Mononuclear cell (primary cell): ENCODE results near the gene OR52A5. TPM values are rescaled to one million over a fixed set of nuclear protein-coding genes. Genes with fewer than 3 reads are reported as not detected.
"Not testable (repeated sequence)": the region's sequence is repeated elsewhere in the genome, so short reads cannot be mapped to it uniquely, and the experiment has no call there.

Experiments
- H3K27me3 ChIP-seq: 2 replicates; pipeline ENCODE4 v1.6.0; 2011; ENCODE audit warnings: low read length, control low read depth; ENCODE audit not compliant: insufficient read depth
- H3K4me1 ChIP-seq: 2 replicates; pipeline ENCODE4 v1.5.1; 2011; ENCODE audit warnings: mild to moderate bottlenecking, low read length, control low read depth; ENCODE audit not compliant: insufficient read depth
- H3K4me3 ChIP-seq: 2 replicates; pipeline ENCODE4 v1.5.1; 2011; ENCODE audit warnings: mild to moderate bottlenecking, low read length, moderate library complexity
- H3K9me3 ChIP-seq: 2 replicates; pipeline ENCODE4 v1.5.1; 2011; ENCODE audit warnings: low read depth, mild to moderate bottlenecking, control low read depth, low read length
- total RNA-seq: library from RNA; depleted of rRNA; stranded (reverse); fragments of >200 nt; gene quantifications from one replicate; pipeline ENCODE4 v1.2.3, GENCODE V29; 2012

The OR52A5 gene
- total RNA-seq: not detected

- no peaks in the 10 kb centered on the region for H3K27me3 ChIP-seq
- H3K9me3 ChIP-seq: no peaks in the 10 kb centered on the region
- H3K4me3 ChIP-seq: no peak within 1 kb of the TSS
- H3K4me1 ChIP-seq: no peaks in the 10 kb centered on the region
Measured at GRCh38 chr11:5137996-5138395, at the start of gene OR52A5. Gene OR52A5, minus strand, starts transcription at chr11:5138356. Its CDS starts 5,714 bp downstream, at chr11:5132642.

- Histone ChIP-seq H3K4me3 (no peak overlapping the region), H3K9me3 (no peaks in the 10 kb centered on the region), H3K27me3 (no peaks in the 10 kb centered on the region), H3K4me1 (no peaks in the 10 kb centered on the region)
Measured at GRCh38 chr11:5178046-5178837, 40.1 kb upstream of the OR52A5 start.

GRCh38 chr11:5174934-5175333 lies 36.8 kb upstream of the OR52A5 start:
- no peaks in the 10 kb centered on the region for H3K9me3 ChIP-seq
- no peaks in the 10 kb centered on the region for H3K4me1 ChIP-seq
- no peak overlapping the region for H3K4me3 ChIP-seq
- H3K27me3 ChIP-seq: no peaks in the 10 kb centered on the region

- Histone ChIP-seq H3K9me3 (no peaks in the 10 kb centered on the region), H3K27me3 (no peaks in the 10 kb centered on the region), H3K4me1 (no peaks in the 10 kb centered on the region), H3K4me3 (no peak overlapping the region)
Measured at GRCh38 chr11:5171856-5172255, 33.7 kb upstream of the OR52A5 start.

GRCh38 chr11:5165898-5166297 lies 27.7 kb upstream of the OR52A5 start:
- not testable (repeated sequence) for H3K4me3 ChIP-seq, H3K9me3 ChIP-seq, H3K27me3 ChIP-seq, H3K4me1 ChIP-seq

- H3K27me3 ChIP-seq, H3K4me3 ChIP-seq, H3K9me3 ChIP-seq, H3K4me1 ChIP-seq: not testable (repeated sequence)
Measured at GRCh38 chr11:5164807-5165206, 26.7 kb upstream of the OR52A5 start.

GRCh38 chr11:5161045-5161444 lies 22.9 kb upstream of the OR52A5 start:
- not testable (repeated sequence) for H3K9me3 ChIP-seq, H3K27me3 ChIP-seq, H3K4me1 ChIP-seq, H3K4me3 ChIP-seq

- not testable (repeated sequence) for H3K27me3 ChIP-seq, H3K9me3 ChIP-seq, H3K4me1 ChIP-seq, H3K4me3 ChIP-seq
Measured at GRCh38 chr11:5160217-5160616, 22.1 kb upstream of the OR52A5 start.

GRCh38 chr11:5159806-5160205 lies 21.6 kb upstream of the OR52A5 start:
- Histone ChIP-seq H3K27me3 (no peaks in the 10 kb centered on the region), H3K4me1 (no peaks in the 10 kb centered on the region)

GRCh38 chr11:5154657-5155056 lies 16.5 kb upstream of the OR52A5 start, which contains the start of gene OR52A1:
Gene OR52A1, minus strand, starts transcription at chr11:5154757. Its CDS starts 2,388 bp downstream, at chr11:5152369.
- H3K9me3 ChIP-seq: no peaks in the 10 kb centered on the region
- no peaks in the 10 kb centered on the region for H3K4me1 ChIP-seq
- H3K4me3 ChIP-seq: no peak within 1 kb of the TSS
- H3K27me3 ChIP-seq: no peaks in the 10 kb centered on the region

More at GRCh38 chr11:5159806-5160205, 21.6 kb upstream of the OR52A5 start:
- no peak overlapping the region for H3K4me3 ChIP-seq
- no peaks in the 10 kb centered on the region for H3K9me3 ChIP-seq

- no peaks in the 10 kb centered on the region for H3K4me1 ChIP-seq
- no peaks in the 10 kb centered on the region for H3K27me3 ChIP-seq
- H3K4me3 ChIP-seq: no peak overlapping the region
Measured at GRCh38 chr11:5153574-5154431, 15.6 kb upstream of the OR52A5 start.

GRCh38 chr11:5151713-5152153 lies 13.6 kb upstream of the OR52A5 start:
- no peaks in the 10 kb centered on the region for H3K9me3 ChIP-seq
- H3K27me3 ChIP-seq: no peaks in the 10 kb centered on the region
- no peak overlapping the region for H3K4me3 ChIP-seq
- H3K4me1 ChIP-seq: no peaks in the 10 kb centered on the region

More at GRCh38 chr11:5153574-5154431, 15.6 kb upstream of the OR52A5 start:
- no peaks in the 10 kb centered on the region for H3K9me3 ChIP-seq

GRCh38 chr11:5144206-5144605 lies 6.0 kb upstream of the OR52A5 start:
- not testable (repeated sequence) for H3K9me3 ChIP-seq, H3K4me3 ChIP-seq, H3K4me1 ChIP-seq, H3K27me3 ChIP-seq

- no peak overlapping the region for H3K4me3 ChIP-seq
- H3K27me3 ChIP-seq: no peaks in the 10 kb centered on the region
- no peaks in the 10 kb centered on the region for H3K9me3 ChIP-seq
- H3K4me1 ChIP-seq: no peaks in the 10 kb centered on the region
Measured at GRCh38 chr11:5137014-5137413, 1.1 kb downstream of the OR52A5 start.

GRCh38 chr11:5136261-5136660 lies 1.9 kb downstream of the OR52A5 start:
- Histone ChIP-seq H3K4me3 (no peak overlapping the region), H3K27me3 (no peaks in the 10 kb centered on the region), H3K9me3 (no peaks in the 10 kb centered on the region), H3K4me1 (no peaks in the 10 kb centered on the region)
